Astrocyte (in vitro differentiated cells and primary cell): ENCODE measurements around the gene DDAH1. TPM values are rescaled to one million over a fixed set of nuclear protein-coding genes. Genes with fewer than 3 reads are reported as not detected.
A peak's percentile ranks its signal among the peaks of the same experiment; 100 is the strongest.

ENCODE experiments used
- DNase-seq: peaks from one replicate; pipeline ENCODE4 v3.0.0-alpha.2; 2010; ENCODE audit warnings: low read depth
- FAIRE-seq: peaks from 2 replicates; lab custom pipeline; 2011; peaks lifted over from hg19 to GRCh38; lab: Jason Lieb, UNC
- H2AFZ ChIP-seq: 2 replicates; pipeline ENCODE4 v1.6.0; 2012; ENCODE audit warnings: low read depth, low read length, inconsistent platforms
- H3K27ac ChIP-seq: 2 replicates; pipeline ENCODE4 v1.5.1; 2011; ENCODE audit warnings: low read depth, low read length, inconsistent platforms
- H3K27me3 ChIP-seq: 2 replicates; pipeline ENCODE4 v1.6.0; 2011; ENCODE audit warnings: low read length, inconsistent platforms; ENCODE audit not compliant: insufficient read depth
- H3K36me3 ChIP-seq: 2 replicates; pipeline ENCODE4 v1.5.1; 2011; ENCODE audit warnings: low read length, inconsistent platforms; ENCODE audit not compliant: insufficient read depth
- H3K4me1 ChIP-seq: 2 replicates; pipeline ENCODE4 v1.5.1; 2011; ENCODE audit warnings: low read length, inconsistent platforms; ENCODE audit not compliant: insufficient read depth
- H3K4me2 ChIP-seq: 2 replicates; pipeline ENCODE4 v1.6.0; 2012; ENCODE audit warnings: low read length, inconsistent platforms
- H3K4me3 ChIP-seq: 2 replicates; pipeline ENCODE4 v1.5.1; 2011; ENCODE audit warnings: low read depth, mild to moderate bottlenecking, low read length, inconsistent platforms; ENCODE audit not compliant: insufficient read depth
- H3K79me2 ChIP-seq: 2 replicates; pipeline ENCODE4 v1.6.0; 2012; ENCODE audit warnings: mild to moderate bottlenecking, low read length, inconsistent platforms; ENCODE audit not compliant: insufficient read depth
- H3K9ac ChIP-seq: 2 replicates; pipeline ENCODE4 v1.6.0; 2012; ENCODE audit warnings: mild to moderate bottlenecking, low read length, inconsistent platforms
- H3K9me3 ChIP-seq: 2 replicates; pipeline ENCODE4 v1.5.1; 2012; ENCODE audit warnings: low read depth, mild to moderate bottlenecking, low read length, inconsistent platforms; ENCODE audit not compliant: insufficient read depth
- H4K20me1 ChIP-seq: 2 replicates; pipeline ENCODE4 v1.6.0; 2012; ENCODE audit warnings: low read length, inconsistent platforms; ENCODE audit not compliant: insufficient read depth
- H3K27ac Mint-ChIP-seq: one replicate; pipeline ENCODE4 v1.8.0; 2021; ENCODE audit warnings: mild to moderate bottlenecking, mixed read lengths; ENCODE audit not compliant: unreplicated experiment
- H3K27me3 Mint-ChIP-seq: one replicate; pipeline ENCODE4 v1.8.0; 2021; ENCODE audit warnings: low read depth, mixed read lengths; ENCODE audit not compliant: unreplicated experiment
- H3K36me3 Mint-ChIP-seq: one replicate; pipeline ENCODE4 v1.8.0; 2021; ENCODE audit warnings: low read depth, mixed read lengths; ENCODE audit not compliant: unreplicated experiment
- H3K4me1 Mint-ChIP-seq: one replicate; pipeline ENCODE4 v1.8.0; 2021; ENCODE audit warnings: low read depth, mixed read lengths; ENCODE audit not compliant: unreplicated experiment
- H3K4me3 Mint-ChIP-seq: one replicate; pipeline ENCODE4 v1.8.0; 2021; ENCODE audit warnings: mild to moderate bottlenecking, moderate library complexity, mixed read lengths; ENCODE audit not compliant: unreplicated experiment
- H3K9me3 Mint-ChIP-seq: one replicate; pipeline ENCODE4 v1.8.0; 2021; ENCODE audit warnings: mild to moderate bottlenecking, mixed read lengths; ENCODE audit not compliant: unreplicated experiment
- CTCF ChIP-seq: IDR thresholded peaks from 2 replicates; pipeline ENCODE4 v1.5.1; 2011; ENCODE audit warnings: low read depth, mild to moderate bottlenecking, inconsistent platforms, low read length, moderate library complexity; ENCODE audit not compliant: insufficient read depth
- EZH2 ChIP-seq: IDR thresholded peaks from 2 replicates; pipeline ENCODE4 v1.6.1; 2012; ENCODE audit warnings: mild to moderate bottlenecking, low read length, inconsistent platforms; ENCODE audit not compliant: insufficient read depth
- total RNA-seq: library from RNA; stranded (reverse); gene quantifications from 2 replicates; pipeline ENCODE4 v1.2.1, GENCODE V29; 2021

DDAH1 gene
- total RNA-seq, 1 donor from 2014 or later, result 112 TPM

- Histone ChIP-seq H3K9ac (no peak overlapping the region), H3K9me3 (no peaks in the 10 kb centered on the region), H3K4me2 (no peak overlapping the region), H3K4me3 (no peak overlapping the region), H2AFZ (no peak overlapping the region), H3K4me1 (peaks cover 9% of the 10 kb centered on the region), H3K79me2 (peaks cover 90% of the 10 kb centered on the region), H4K20me1 (peaks cover 28% of the 10 kb centered on the region), H3K27ac (no peak overlapping the region), H3K36me3 (no peaks in the 10 kb centered on the region), H3K27me3 (no peaks in the 10 kb centered on the region)
- TF ChIP-seq EZH2 (no peak), CTCF (no peak)
- Mint-ChIP-seq H3K4me3 (no peak overlapping the region), H3K27me3 (no peaks in the 10 kb centered on the region), H3K36me3 (peaks cover 8% of the 10 kb centered on the region), H3K4me1 (peaks cover 38% of the 10 kb centered on the region), H3K27ac (no peak overlapping the region), H3K9me3 (no peaks in the 10 kb centered on the region)
- peak; percentile 36 for DNase-seq
- FAIRE-seq, result peak; percentile 32
These were observed 92.1 kb downstream of the DDAH1 start for GRCh38 chr1:85372683-85373377.

- H3K4me1 Mint-ChIP-seq, result peaks cover 50% of the 10 kb centered on the region
- peaks cover 82% of the 10 kb centered on the region for H3K79me2 ChIP-seq
- FAIRE-seq (no peak), DNase-seq (no peak)
- H3K9me3 ChIP-seq, result no peaks in the 10 kb centered on the region
- H3K4me2 ChIP-seq, result no peak overlapping the region
- no peak overlapping the region for H3K27ac Mint-ChIP-seq
- H3K4me3 ChIP-seq, result no peak overlapping the region
- no peak for TF ChIP-seq CTCF
- no peak for TF ChIP-seq EZH2
- H3K27me3 Mint-ChIP-seq, result no peaks in the 10 kb centered on the region
- no peak overlapping the region for H3K4me3 Mint-ChIP-seq
- H4K20me1 ChIP-seq, result peaks cover 28% of the 10 kb centered on the region
- no peaks in the 10 kb centered on the region for H3K27me3 ChIP-seq
- peaks cover 10% of the 10 kb centered on the region for H3K36me3 Mint-ChIP-seq
- peaks cover 17% of the 10 kb centered on the region for H3K4me1 ChIP-seq
- no peak overlapping the region for H2AFZ ChIP-seq
- no peaks in the 10 kb centered on the region for H3K9me3 Mint-ChIP-seq
- no peak overlapping the region for H3K9ac ChIP-seq
- H3K27ac ChIP-seq, result no peak overlapping the region
- H3K36me3 ChIP-seq, result no peaks in the 10 kb centered on the region
These were observed 93.9 kb downstream of the DDAH1 start for GRCh38 chr1:85371021-85371420.
